RWPE2 (cell line): Measurements from ENCODE around the gene WNK3.

ENCODE experiments used
- ATAC-seq: fragments of 200-7000 bp; cut with Tn5 transposase; 3 replicates; pipeline ENCODE4 v1.9.1; 2021; ENCODE audit warnings: low read depth
- DNase-seq: peaks from one replicate; pipeline ENCODE4 v3.0.0-alpha.2; 2020; ENCODE audit warnings: low spot score
- H3K27ac ChIP-seq: fragments of 450-650 bp; 2 replicates; pipeline ENCODE4 v1.5.1; 2017; ENCODE audit warnings: mild to moderate bottlenecking; ENCODE audit not compliant: poor library complexity, severe bottlenecking
- H3K27me3 ChIP-seq: fragments of 250-450 bp; sonication (Bioruptor Pico); 2 replicates; pipeline ENCODE4 v1.5.1; 2021; ENCODE audit warnings: mild to moderate bottlenecking, moderate library complexity; ENCODE audit not compliant: insufficient read depth, poor library complexity, severe bottlenecking
- H3K36me3 ChIP-seq: fragments of 250-450 bp; sonication (Bioruptor Pico); 2 replicates; pipeline ENCODE4 v1.5.1; 2020; ENCODE audit warnings: low read depth, mild to moderate bottlenecking, moderate library complexity
- H3K4me1 ChIP-seq: fragments of 250-450 bp; sonication (Bioruptor Pico); 2 replicates; pipeline ENCODE4 v1.5.1; 2021; ENCODE audit warnings: mild to moderate bottlenecking, moderate library complexity; ENCODE audit not compliant: insufficient read depth, poor library complexity, severe bottlenecking
- H3K4me3 ChIP-seq: fragments of 250-450 bp; sonication (Bioruptor Pico); 2 replicates; pipeline ENCODE4 v1.5.1; 2021; ENCODE audit warnings: mild to moderate bottlenecking, moderate library complexity; ENCODE audit not compliant: severe bottlenecking
- H3K9me3 ChIP-seq: fragments of 250-450 bp; sonication (Bioruptor Pico); 2 replicates; pipeline ENCODE4 v1.5.1; 2021; ENCODE audit warnings: mild to moderate bottlenecking, moderate library complexity; ENCODE audit not compliant: severe bottlenecking
- TF ChIP-seq, protein P1 (sequence below): fragments of 450-650 bp; IDR thresholded peaks from one replicate; pipeline ENCODE4 v1.5.1; 2017; ENCODE audit warnings: mild to moderate bottlenecking, moderate library complexity; ENCODE audit not compliant: poor library complexity, severe bottlenecking

WNK3 gene

DNA sequence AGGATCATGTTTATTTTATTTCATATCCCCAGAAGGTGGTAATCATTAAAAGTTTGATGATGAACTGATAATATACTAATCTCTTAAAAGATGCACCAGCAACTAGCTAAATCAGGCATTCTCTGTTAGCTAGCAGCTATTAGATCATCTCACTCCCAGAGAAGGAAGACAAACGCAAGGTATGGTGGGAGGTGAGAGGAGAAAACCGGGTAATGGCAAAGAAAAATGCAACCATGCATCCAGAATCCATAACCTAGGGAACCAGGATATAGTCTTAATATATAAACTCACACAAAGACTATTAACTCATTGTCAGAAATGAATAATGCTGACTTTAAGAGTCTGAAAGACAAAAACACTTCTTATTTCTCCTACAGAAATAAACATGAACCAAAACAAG is 66.1 kb downstream of the WNK3 start:
- H3K4me1 ChIP-seq = no peaks in the 10 kb centered on the region
- no peak overlapping the region for H3K4me3 ChIP-seq
- H3K27ac ChIP-seq = no peak overlapping the region
- no peak for DNase-seq
- no peaks in the 10 kb centered on the region for H3K9me3 ChIP-seq
- H3K27me3 ChIP-seq = no peaks in the 10 kb centered on the region
- H3K36me3 ChIP-seq = no peaks in the 10 kb centered on the region
- ATAC-seq = no peak
- TF ChIP-seq, protein P1, sequence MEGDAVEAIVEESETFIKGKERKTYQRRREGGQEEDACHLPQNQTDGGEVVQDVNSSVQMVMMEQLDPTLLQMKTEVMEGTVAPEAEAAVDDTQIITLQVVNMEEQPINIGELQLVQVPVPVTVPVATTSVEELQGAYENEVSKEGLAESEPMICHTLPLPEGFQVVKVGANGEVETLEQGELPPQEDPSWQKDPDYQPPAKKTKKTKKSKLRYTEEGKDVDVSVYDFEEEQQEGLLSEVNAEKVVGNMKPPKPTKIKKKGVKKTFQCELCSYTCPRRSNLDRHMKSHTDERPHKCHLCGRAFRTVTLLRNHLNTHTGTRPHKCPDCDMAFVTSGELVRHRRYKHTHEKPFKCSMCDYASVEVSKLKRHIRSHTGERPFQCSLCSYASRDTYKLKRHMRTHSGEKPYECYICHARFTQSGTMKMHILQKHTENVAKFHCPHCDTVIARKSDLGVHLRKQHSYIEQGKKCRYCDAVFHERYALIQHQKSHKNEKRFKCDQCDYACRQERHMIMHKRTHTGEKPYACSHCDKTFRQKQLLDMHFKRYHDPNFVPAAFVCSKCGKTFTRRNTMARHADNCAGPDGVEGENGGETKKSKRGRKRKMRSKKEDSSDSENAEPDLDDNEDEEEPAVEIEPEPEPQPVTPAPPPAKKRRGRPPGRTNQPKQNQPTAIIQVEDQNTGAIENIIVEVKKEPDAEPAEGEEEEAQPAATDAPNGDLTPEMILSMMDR = no peak

DNA sequence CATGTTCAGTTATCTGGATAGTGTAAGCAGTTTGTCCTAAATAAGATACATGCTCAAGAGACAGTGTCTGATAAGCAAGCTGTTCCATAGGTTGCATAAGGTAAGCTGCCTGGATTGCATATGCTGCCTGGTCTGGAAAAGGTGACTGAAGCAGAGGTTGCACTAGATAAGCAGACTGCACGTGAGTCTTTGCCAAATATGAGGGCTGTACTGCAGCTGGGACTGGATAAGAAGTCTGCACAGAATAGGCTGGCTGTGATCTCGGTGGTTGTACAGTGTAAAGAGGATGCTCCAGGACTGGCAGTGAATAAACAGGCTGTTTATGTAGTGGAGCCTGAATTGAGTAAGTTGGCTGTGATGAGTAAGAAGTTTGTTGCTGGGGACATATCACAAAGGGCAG is 68.9 kb downstream of the WNK3 start:
- Histone ChIP-seq H3K27ac (no peak overlapping the region), H3K4me3 (no peak overlapping the region), H3K27me3 (no peaks in the 10 kb centered on the region), H3K4me1 (no peaks in the 10 kb centered on the region), H3K36me3 (no peaks in the 10 kb centered on the region), H3K9me3 (no peaks in the 10 kb centered on the region)
- TF ChIP-seq, protein P1 = no peak
- DNase-seq (no peak), ATAC-seq (no peak)

DNA sequence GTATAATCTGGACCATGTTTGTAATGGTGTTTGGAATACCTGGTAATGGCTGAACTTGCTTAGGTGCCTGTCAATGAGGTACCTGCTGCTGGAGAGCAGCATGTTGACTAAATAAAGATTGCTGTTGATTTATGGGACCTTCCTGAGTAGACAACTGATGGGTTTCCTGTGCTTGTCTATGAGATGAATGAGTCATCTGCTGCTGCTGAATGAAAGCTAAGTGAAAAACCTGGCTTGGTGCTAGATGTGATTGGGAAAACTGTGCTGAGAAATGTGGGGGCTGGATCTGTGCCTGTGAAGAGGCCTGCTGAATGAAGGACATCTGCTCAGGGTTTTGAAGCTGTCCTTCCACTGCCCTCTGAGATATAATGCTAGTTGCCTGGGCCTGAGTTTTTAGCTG is 69.6 kb downstream of the WNK3 start:
- H3K27me3 ChIP-seq = no peaks in the 10 kb centered on the region
- TF ChIP-seq, protein P1 = no peak
- H3K9me3 ChIP-seq = no peaks in the 10 kb centered on the region
- no peaks in the 10 kb centered on the region for H3K4me1 ChIP-seq
- DNase-seq (no peak), ATAC-seq (no peak)
- H3K36me3 ChIP-seq = no peaks in the 10 kb centered on the region
- H3K4me3 ChIP-seq = no peak overlapping the region
- no peak overlapping the region for H3K27ac ChIP-seq

DNA sequence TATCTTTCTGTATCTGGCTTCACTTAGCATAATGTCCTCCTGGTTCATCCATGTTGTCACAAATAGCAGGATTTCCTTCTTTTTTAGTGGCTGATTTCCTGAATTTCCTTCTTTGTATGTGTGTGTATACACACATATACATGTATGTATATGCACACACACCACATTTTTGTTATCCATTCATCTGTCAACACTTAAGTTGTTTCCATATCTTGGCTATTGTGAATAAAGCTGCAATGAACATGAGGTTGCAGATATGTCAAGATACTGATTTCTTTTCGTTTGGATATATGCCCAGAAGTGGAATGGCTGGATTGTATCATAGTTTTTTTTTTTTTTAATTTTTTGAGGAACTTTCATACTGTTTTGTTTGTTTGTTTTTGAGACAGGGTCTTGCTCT is 76.2 kb downstream of the WNK3 start:
- H3K27ac ChIP-seq = no peak overlapping the region
- H3K27me3 ChIP-seq = no peaks in the 10 kb centered on the region
- no peaks in the 10 kb centered on the region for H3K4me1 ChIP-seq
- TF ChIP-seq, protein P1 = no peak
- H3K36me3 ChIP-seq = no peaks in the 10 kb centered on the region
- ATAC-seq (no peak), DNase-seq (no peak)
- no peaks in the 10 kb centered on the region for H3K9me3 ChIP-seq
- H3K4me3 ChIP-seq = no peak overlapping the region

DNA sequence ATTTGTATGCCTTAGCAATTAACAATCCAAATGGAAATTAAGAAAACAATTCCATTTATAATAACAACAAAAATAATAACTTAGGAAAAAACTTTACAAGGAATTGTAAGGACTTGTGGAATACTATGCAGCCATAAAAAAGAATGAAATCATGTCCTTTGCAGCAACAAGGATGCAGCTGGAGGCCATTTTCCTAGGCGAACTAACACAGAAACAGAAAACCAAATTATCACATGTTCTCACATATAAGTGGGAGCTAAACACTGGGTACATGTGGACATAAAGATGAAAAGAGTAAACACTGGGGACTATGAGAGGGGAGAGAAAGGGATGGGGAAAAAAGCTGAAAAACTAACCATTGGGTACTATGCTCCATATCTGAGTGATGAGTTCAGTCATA is 77.4 kb downstream of the WNK3 start:
- Histone ChIP-seq H3K4me1 (no peaks in the 10 kb centered on the region), H3K36me3 (no peaks in the 10 kb centered on the region), H3K27ac (no peak overlapping the region), H3K4me3 (no peak overlapping the region), H3K9me3 (no peaks in the 10 kb centered on the region), H3K27me3 (no peaks in the 10 kb centered on the region)
- ATAC-seq (no peak), DNase-seq (no peak)
- TF ChIP-seq, protein P1 = no peak
